Dendritic cell treated with granulocyte-macrophage colony-stimulating factor and Interleukin-4, amounts not matched to agents 40 ng/mL and 50 ng/mL, for 4 days (primary cell): ENCODE measurements around the gene NAGLU.

Experiments used
- H3K27ac Mint-ChIP-seq: one replicate; pipeline ENCODE4 v1.8.0; 2022; ENCODE audit warnings: mild to moderate bottlenecking, mixed read lengths
- H3K27me3 Mint-ChIP-seq: one replicate; pipeline ENCODE4 v1.8.0; 2022; ENCODE audit warnings: mild to moderate bottlenecking, mixed read lengths
- H3K36me3 Mint-ChIP-seq: one replicate; pipeline ENCODE4 v1.8.0; 2022; ENCODE audit warnings: low read depth, mixed read lengths
- H3K4me1 Mint-ChIP-seq: one replicate; pipeline ENCODE4 v1.8.0; 2022; ENCODE audit warnings: low read depth, mixed read lengths
- H3K4me3 Mint-ChIP-seq: one replicate; pipeline ENCODE4 v1.8.0; 2022; ENCODE audit warnings: mild to moderate bottlenecking, moderate library complexity, mixed read lengths
- H3K9me3 Mint-ChIP-seq: one replicate; pipeline ENCODE4 v1.8.0; 2022; ENCODE audit warnings: mixed read lengths
- intact Hi-C: fragments of 100-400 bp; cut with micrococcal nuclease; formaldehyde crosslinking; loops from one replicate; pipeline ENCODE4 v1.15.0; 2022

The NAGLU gene

DNA sequence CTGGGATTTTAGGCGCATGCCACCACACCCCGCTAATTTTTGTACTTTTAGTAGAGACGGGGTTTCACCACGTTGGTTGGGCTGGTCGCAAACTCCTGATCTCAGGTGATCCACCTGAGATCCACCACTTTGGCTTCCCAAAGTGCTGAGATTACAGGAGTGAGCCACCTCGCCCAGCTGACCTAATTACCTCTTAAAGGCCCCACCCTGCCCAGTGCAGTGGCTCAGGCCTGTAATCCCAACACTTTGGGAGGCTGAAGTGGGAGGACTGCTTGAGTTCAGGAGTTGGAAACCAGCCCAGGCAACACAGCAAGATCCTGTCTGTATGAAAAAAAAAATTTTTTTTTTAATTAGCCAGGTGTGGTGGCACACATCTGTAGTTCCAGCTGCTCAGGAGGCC, 23.0 kb downstream of the NAGLU start:
- H3K27ac Mint-ChIP-seq = peak overlapping the region; percentile 23
- H3K4me1 Mint-ChIP-seq = peaks cover 45% of the 10 kb centered on the region
- H3K36me3 Mint-ChIP-seq = peaks cover 32% of the 10 kb centered on the region
- H3K27me3 Mint-ChIP-seq = peaks cover 1% of the 10 kb centered on the region
- intact Hi-C loops = no loop called here
- no peak overlapping the region for H3K4me3 Mint-ChIP-seq
- no peaks in the 10 kb centered on the region for H3K9me3 Mint-ChIP-seq

DNA sequence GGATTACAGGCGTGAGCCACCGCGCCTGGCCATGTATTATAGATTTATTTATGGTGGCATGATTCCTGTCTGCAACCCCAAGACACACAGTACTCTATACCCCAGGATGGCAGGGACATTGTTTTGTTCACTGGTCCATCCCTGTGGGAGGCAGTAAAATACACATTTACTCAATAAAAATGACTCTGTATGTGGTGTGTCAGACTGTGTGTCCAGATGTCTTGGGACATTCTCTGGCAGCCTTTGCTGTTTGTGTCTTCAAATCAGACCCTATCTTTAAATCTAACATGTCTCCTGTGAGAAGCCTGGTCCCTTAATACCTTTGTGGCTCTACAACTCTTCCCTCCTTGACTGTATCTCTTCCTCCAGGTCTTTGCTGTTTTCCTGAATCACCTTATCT, 24.2 kb downstream of the NAGLU start:
- Mint-ChIP-seq H3K4me1 (peaks cover 47% of the 10 kb centered on the region), H3K27ac (no peak overlapping the region), H3K36me3 (peaks cover 38% of the 10 kb centered on the region), H3K27me3 (peaks cover 1% of the 10 kb centered on the region), H3K4me3 (no peak overlapping the region), H3K9me3 (no peaks in the 10 kb centered on the region)
- intact Hi-C loops = no loop called here

DNA sequence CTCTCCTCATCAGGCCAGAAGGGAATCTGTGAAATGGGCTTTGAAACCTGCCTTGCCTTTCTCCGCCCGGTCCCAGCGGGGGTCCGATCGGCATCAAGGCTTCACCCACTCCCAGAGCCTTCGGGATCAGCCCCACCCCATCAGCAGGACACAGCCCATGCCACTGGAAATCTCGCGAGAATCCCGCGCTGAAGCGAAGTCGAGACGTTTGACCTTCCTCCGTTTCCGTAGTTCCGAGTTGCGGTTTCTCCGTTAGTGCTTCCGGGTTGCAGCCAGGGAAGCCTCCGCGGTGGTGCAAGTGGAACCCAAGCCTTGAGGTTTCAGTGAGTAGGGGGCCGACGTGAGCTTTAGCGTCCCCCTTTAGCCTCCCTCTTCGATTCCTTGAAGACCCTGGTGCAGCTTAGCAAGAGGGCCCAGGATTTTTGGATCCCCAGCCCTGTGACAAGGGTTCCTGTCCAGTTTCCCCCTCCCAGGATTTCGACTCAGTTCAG, 25.9 kb downstream of the NAGLU start, which contains the start of gene COASY:
Gene COASY, plus strand, starts transcription at position 252 of the 491 bp plus-strand sequence. CDS start 475 bp downstream, outside the sequence.
- Mint-ChIP-seq H3K27me3 (no peaks in the 10 kb centered on the region), H3K9me3 (no peaks in the 10 kb centered on the region), H3K27ac (peak within 1 kb of the TSS; percentile 97), H3K4me1 (peaks cover 54% of the 10 kb centered on the region), H3K4me3 (peak within 1 kb of the TSS; percentile 98), H3K36me3 (peaks cover 55% of the 10 kb centered on the region)
- intact Hi-C loops = no loop called here

DNA sequence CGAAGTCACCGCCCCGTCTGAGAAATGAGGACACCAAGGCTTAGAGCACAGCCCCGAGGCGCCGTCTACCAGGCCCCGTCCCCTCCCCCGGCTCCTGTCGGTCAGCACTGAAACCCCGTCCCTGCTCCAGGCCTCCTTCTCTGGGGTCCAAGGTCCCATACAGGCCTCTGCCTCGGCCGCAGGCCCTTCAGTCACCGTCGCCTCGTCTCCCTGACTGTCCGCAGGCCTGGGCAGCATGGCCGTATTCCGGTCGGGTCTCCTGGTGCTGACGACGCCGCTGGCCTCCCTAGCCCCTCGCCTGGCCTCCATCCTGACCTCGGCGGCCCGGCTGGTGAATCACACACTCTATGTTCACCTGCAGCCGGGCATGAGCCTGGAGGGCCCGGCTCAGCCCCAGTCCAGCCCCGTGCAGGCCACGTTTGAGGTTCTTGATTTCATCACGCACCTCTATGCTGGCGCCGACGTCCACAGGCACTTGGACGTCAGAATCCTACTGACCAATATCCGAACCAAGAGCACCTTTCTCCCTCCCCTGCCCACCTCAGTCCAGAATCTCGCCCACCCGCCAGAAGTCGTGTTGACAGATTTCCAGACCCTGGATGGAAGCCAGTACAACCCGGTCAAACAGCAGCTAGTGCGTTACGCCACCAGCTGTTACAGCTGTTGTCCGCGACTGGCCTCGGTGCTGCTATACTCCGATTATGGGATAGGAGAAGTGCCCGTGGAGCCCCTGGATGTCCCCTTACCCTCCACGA, 26.5 kb downstream of the NAGLU start:
- Mint-ChIP-seq H3K36me3 (peaks cover 61% of the 10 kb centered on the region), H3K4me1 (peaks cover 55% of the 10 kb centered on the region), H3K9me3 (no peaks in the 10 kb centered on the region), H3K27me3 (no peaks in the 10 kb centered on the region), H3K4me3 (peak overlapping the region; percentile 98), H3K27ac (peak overlapping the region; percentile 97)
- intact Hi-C loops = no loop called here

DNA sequence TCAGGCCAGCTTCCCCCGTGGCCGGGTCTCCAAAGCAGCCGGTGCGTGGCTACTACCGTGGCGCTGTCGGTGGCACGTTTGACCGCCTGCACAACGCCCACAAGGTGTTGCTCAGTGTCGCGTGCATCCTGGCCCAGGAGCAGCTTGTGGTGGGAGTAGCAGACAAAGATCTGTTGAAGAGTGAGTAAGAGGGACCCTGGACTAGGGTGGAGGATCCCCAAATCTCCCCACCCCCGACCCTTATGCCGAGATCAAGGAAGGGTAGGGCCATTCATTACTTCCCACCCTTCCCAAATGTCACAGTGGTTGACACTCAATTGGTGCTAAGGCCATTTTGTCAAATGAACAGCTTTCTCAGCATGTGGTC, 27.1 kb downstream of the NAGLU start:
- H3K4me1 Mint-ChIP-seq = peaks cover 60% of the 10 kb centered on the region
- H3K9me3 Mint-ChIP-seq = no peaks in the 10 kb centered on the region
- intact Hi-C loops = no loop called here

DNA sequence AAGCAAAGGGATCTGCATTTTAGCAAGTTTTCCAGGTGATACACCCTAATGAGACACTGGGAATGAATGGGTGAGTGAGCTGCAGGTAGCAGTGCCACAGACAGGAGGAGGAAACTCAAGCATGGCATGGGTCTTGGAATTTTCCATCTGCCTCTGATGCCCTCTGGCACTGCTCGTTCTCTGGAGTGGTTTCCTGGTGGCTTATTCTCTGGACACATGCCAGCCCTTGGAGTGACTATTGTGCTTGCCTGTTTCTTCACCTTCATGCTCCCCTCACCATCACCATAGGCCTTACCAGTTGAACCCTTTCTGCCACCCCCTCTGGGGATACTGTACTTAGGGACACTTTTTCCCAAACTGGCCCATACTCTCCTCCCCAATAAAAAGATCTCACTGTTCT, 27.5 kb downstream of the NAGLU start:
- Mint-ChIP-seq H3K36me3 (peaks cover 69% of the 10 kb centered on the region), H3K27me3 (no peaks in the 10 kb centered on the region), H3K4me1 (peaks cover 62% of the 10 kb centered on the region), H3K9me3 (no peaks in the 10 kb centered on the region), H3K4me3 (peak overlapping the region; percentile 98), H3K27ac (peak overlapping the region; percentile 97)
- intact Hi-C loops = no loop called here

More for the DNA sequence above, 27.1 kb downstream of the NAGLU start:
- peaks cover 66% of the 10 kb centered on the region for H3K36me3 Mint-ChIP-seq
- H3K27me3 Mint-ChIP-seq = no peaks in the 10 kb centered on the region
- peak overlapping the region; percentile 97 for H3K27ac Mint-ChIP-seq
- peak overlapping the region; percentile 98 for H3K4me3 Mint-ChIP-seq

DNA sequence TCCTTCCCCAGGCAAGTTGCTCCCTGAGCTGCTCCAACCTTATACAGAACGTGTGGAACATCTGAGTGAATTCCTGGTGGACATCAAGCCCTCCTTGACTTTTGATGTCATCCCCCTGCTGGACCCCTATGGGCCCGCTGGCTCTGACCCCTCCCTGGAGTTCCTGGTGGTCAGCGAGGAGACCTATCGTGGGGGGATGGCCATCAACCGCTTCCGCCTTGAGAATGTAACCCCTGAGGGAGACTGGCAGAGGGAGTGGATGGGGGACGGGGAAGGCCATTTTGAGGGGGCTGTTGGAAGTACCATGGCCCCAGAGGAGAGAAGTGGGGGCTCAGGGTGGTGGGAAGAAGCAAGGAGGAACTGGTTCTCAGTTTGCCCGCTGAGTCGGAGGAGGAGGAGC, 27.9 kb downstream of the NAGLU start:
- H3K4me3 Mint-ChIP-seq = peak overlapping the region; percentile 98
- no peaks in the 10 kb centered on the region for H3K9me3 Mint-ChIP-seq
- H3K27me3 Mint-ChIP-seq = no peaks in the 10 kb centered on the region
- H3K36me3 Mint-ChIP-seq = peaks cover 73% of the 10 kb centered on the region
- H3K4me1 Mint-ChIP-seq = peaks cover 66% of the 10 kb centered on the region
- H3K27ac Mint-ChIP-seq = peak overlapping the region; percentile 97
- intact Hi-C loops = no loop called here

DNA sequence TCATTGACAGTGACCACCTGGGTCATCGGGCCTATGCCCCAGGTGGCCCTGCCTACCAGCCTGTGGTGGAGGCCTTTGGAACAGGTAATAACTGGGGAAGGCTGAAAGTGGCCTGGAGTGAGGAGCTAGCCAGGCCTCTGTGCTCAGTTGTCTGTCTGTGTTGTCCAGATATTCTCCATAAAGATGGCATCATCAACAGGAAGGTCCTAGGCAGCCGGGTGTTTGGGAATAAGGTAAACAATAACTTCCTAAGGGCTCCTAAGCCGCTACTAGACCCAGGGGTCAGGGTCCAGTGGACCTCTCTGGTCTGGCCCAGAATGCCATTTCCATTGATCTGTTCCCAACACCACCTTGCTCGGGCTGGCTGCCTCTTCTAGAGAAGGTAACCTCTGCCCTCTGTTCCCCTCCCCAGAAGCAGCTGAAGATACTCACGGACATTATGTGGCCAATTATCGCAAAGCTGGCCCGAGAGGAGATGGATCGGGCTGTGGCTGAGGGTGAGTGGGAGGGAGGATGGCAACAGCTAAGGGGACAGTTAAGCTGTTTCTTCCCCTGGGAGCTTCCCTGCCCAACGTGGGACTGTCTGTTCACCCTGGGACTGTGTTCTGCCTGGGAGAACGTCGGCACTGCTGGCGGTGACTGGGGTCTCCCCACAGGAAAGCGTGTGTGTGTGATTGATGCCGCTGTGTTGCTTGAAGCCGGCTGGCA, 28.9 kb downstream of the NAGLU start:
- Mint-ChIP-seq H3K4me1 (peaks cover 71% of the 10 kb centered on the region), H3K27ac (no peak overlapping the region)

DNA sequence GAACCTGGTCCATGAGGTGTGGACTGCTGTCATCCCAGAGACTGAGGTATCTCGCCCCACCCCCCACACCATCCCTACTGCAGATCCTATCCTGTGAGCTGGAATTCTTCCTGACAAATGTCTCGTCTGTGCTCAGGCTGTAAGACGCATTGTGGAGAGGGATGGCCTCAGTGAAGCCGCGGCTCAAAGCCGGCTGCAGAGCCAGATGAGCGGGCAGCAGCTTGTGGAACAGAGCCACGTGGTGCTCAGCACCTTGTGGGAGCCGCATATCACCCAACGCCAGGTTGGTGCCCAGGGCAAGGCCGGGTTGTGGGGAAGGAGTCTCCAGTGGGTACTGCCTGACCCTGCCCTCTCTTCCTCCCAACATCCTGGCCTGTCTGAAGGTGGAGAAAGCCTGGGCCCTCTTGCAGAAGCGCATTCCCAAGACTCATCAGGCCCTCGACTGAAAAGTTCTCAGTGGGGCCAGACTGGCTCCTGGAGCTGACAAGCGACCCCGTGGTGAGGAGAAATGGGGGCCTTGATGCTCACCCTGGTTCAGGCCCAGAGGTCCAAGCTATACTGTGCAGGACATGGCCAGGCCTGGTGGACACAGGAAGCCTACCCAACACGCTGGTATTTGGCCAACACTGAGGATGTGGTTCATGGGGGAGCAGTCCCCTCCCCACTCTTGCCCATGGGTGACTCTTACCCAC, 29.6 kb downstream of the NAGLU start:
- Mint-ChIP-seq H3K4me1 (peaks cover 68% of the 10 kb centered on the region), H3K9me3 (no peaks in the 10 kb centered on the region), H3K4me3 (no peak overlapping the region), H3K27me3 (no peaks in the 10 kb centered on the region), H3K36me3 (peaks cover 90% of the 10 kb centered on the region), H3K27ac (peak overlapping the region; percentile 86)
- intact Hi-C loops = no loop called here

More for the DNA sequence above, 28.9 kb downstream of the NAGLU start:
- Mint-ChIP-seq H3K36me3 (peaks cover 83% of the 10 kb centered on the region), H3K9me3 (no peaks in the 10 kb centered on the region), H3K27me3 (no peaks in the 10 kb centered on the region), H3K4me3 (no peak overlapping the region)
- intact Hi-C loops = no loop called here

DNA sequence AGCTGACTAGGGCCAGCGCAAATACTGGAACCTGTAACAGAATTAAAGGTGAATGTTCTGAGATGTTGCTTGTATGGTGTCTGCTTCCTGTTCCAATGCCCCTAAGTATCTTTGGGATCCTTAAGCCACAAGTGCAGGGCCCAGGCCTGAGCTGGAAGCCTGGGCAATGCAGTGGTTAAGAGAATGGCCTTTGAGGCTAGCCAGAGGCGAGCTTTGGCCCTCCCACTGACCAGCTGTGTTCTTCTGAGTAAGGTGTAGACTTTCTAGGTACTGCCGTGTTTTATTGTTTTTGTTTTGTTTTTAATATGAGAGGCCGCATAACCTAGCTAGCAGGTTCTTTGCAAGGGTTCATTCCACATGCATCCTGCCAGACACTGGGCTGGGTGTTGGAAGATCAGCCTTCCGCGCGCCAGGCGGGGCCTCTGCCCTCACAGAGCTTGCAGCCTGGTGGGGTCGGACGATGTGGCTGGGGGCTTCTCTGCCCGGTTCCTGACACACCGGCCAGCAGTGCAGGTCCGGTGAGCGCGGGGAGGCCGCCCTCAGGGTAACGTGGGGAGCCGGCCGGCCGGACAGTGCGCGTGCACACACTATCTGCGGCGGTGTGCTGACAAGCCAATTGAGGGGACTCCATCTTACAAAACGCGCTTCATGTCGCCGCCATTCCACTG, 30.3 kb downstream of the NAGLU start:
- H3K4me1 Mint-ChIP-seq = peaks cover 72% of the 10 kb centered on the region
- intact Hi-C loops = no loop called here

DNA sequence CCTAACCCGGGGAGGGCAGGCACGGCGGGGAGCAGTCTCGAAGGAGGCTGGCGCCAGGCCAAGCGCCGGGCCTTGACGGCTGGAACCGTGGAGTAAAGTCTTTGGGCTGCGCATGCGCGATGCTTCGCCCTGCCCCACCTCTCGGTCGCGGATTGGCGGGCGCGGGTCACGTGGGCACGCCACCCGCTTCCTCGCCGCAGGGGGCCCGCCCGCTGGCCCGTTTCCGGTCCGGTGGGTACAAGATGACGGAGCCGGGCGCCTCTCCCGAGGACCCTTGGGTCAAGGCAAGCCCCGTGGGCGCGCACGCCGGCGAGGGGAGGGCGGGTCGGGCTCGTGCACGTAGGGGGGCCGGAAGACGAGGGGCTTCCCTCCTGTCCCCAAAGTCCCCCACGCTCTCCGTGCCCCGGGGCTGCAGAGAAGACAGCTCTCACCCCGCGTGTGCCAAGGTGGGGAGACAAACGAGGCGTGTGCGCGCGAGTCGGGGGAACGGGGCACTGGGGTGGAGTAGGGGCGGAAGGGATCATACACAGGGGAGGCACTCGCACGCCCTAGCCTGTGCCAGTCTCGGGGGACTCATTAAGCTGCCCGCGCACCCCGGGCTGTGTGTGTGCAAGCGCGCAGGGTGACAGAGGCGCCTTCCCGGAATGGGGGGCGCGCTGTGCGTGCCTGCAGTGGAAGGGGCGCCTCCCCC, 31.0 kb downstream of the NAGLU start, which contains the start of gene MLX:
Gene MLX, plus strand, starts transcription at position 218 of the 691 bp plus-strand sequence. Its CDS starts 25 bp downstream, at position 243.
- Mint-ChIP-seq H3K27ac (peak within 1 kb of the TSS; percentile 86), H3K36me3 (peaks cover 98% of the 10 kb centered on the region), H3K9me3 (no peaks in the 10 kb centered on the region), H3K4me3 (peak within 1 kb of the TSS; percentile 91), H3K4me1 (peaks cover 65% of the 10 kb centered on the region), H3K27me3 (no peaks in the 10 kb centered on the region)
- intact Hi-C loops = loop anchor here (1.0 kb wide), 1 partner anchor 10 kb away; the partner anchor contains the start of gene PSMC3IP

More for the DNA sequence above, 30.3 kb downstream of the NAGLU start:
- H3K27ac Mint-ChIP-seq = peak overlapping the region; percentile 86
- H3K9me3 Mint-ChIP-seq = no peaks in the 10 kb centered on the region
- H3K27me3 Mint-ChIP-seq = no peaks in the 10 kb centered on the region
- peak overlapping the region; percentile 91 for H3K4me3 Mint-ChIP-seq
- H3K36me3 Mint-ChIP-seq = peaks cover 97% of the 10 kb centered on the region

DNA sequence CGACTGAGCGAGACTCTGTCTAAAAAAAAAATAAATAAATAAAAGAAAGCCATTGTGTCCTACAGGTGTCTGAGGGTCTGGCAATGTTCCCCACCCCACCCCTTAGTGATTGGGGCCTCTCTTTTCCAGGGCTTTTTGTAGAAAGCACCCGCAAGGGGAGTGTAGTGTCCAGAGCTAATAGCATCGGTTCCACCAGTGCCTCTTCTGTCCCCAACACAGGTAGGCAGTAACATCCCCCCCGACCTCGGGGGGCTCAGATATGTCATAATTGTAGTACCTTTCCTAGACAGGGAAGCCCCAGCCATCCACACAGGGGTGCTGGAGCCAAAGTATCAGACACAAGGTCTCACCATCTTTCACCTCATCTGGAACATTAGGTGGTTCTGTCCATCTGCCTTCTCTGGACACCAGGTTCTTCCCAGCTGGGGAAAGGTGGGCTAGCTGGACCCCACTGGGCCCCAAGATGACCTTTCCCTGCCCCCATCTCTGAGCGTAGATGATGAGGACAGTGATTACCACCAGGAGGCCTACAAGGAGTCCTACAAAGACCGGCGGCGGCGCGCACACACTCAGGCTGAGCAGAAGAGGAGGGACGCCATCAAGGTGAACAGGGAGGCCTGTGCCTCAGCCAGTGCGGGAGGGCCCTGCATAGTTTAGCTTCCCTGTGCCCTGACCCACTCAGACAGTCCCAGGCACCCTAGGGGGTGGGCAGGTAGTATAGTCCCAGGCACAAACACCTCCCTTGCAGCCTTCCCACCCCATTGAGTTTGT, 32.5 kb downstream of the NAGLU start:
- intact Hi-C loops = no loop called here
- Mint-ChIP-seq H3K4me1 (peaks cover 64% of the 10 kb centered on the region), H3K27me3 (no peaks in the 10 kb centered on the region), H3K4me3 (peak overlapping the region; percentile 24), H3K36me3 (peaks cover 98% of the 10 kb centered on the region), H3K27ac (peak overlapping the region; percentile 71), H3K9me3 (no peaks in the 10 kb centered on the region)
